H1 (cell line): ENCODE data around the gene CSNK1A1.

Source experiments
- CHD2 ChIP-seq: IDR thresholded peaks from 2 replicates; pipeline ENCODE4 v1.6.1; 2012; ENCODE audit warnings: low read length, improper control_type of control experiment
- EZH2 ChIP-seq: fragments of 200-600 bp; sonication (generic); IDR thresholded peaks from 2 replicates; pipeline ENCODE4 v1.7.1; 2012; ENCODE audit warnings: low read depth, mild to moderate bottlenecking, moderate library complexity, low read length, inconsistent platforms; ENCODE audit not compliant: severe bottlenecking
- MAX ChIP-seq: IDR thresholded peaks from 2 replicates; pipeline ENCODE4 v1.6.1; 2012; ENCODE audit warnings: inconsistent platforms
- NRF1 ChIP-seq: IDR thresholded peaks from 2 replicates; pipeline ENCODE4 v1.6.1; 2011; ENCODE audit warnings: mild to moderate bottlenecking, low read depth, low read length, improper control_type of control experiment
- POLR2A ChIP-seq, 2 experiments: IDR thresholded peaks; 1 replicate in 1 of 2; 2 replicates in 1 of 2; pipeline ENCODE4 v1.6.1; 2011; ENCODE audit warnings: low read depth in 2 of 2, low read length in 2 of 2, mild to moderate bottlenecking in 2 of 2; ENCODE audit errors: control extremely low read depth in 1 of 2
- POLR2AphosphoS5 ChIP-seq: IDR thresholded peaks from 2 replicates; pipeline ENCODE4 v1.6.1; 2011; ENCODE audit warnings: low read depth, low read length
- RAD21 ChIP-seq, 2 experiments: IDR thresholded peaks in 1 of 2; conservative IDR thresholded peaks in 1 of 2; 2 replicates each; pipeline ENCODE4 v1.6.1; 2011; ENCODE audit warnings: low read depth in 2 of 2, low read length in 2 of 2, improper control_type of control experiment in 1 of 2, inconsistent platforms in 1 of 2, mild to moderate bottlenecking in 1 of 2, moderate library complexity in 1 of 2
- RBBP5 ChIP-seq: IDR thresholded peaks from 2 replicates; pipeline ENCODE4 v1.7.1; 2012; ENCODE audit warnings: low read depth, mild to moderate bottlenecking, inconsistent platforms, low read length, moderate library complexity, borderline replicate concordance
- RNF2 ChIP-seq: fragments of 200-900, 300-1000 bp; sonication (generic); IDR thresholded peaks from 2 replicates; pipeline ENCODE4 v1.7.1; 2016; ENCODE audit warnings: borderline replicate concordance, low read depth, mild to moderate bottlenecking, antibody characterized with exemption, low read length; ENCODE audit not compliant: poor library complexity, severe bottlenecking; ENCODE audit errors: missing control alignments
- SP1 ChIP-seq: IDR thresholded peaks from 2 replicates; pipeline ENCODE4 v1.6.1; 2011; ENCODE audit warnings: low read depth, low read length
- SUZ12 ChIP-seq: fragments of 200-600 bp; sonication (generic); IDR thresholded peaks from 2 replicates; pipeline ENCODE4 v1.6.1; 2012; ENCODE audit warnings: mild to moderate bottlenecking, inconsistent platforms, low read length, moderate library complexity, mixed read lengths
- TEAD4 ChIP-seq: IDR thresholded peaks from 2 replicates; pipeline ENCODE4 v1.6.1; 2012; ENCODE audit warnings: low read depth, low read length, inconsistent platforms, mixed read lengths
- USF2 ChIP-seq: IDR thresholded peaks from 2 replicates; pipeline ENCODE4 v1.6.1; 2011; ENCODE audit warnings: low read length, improper control_type of control experiment
- TF ChIP-seq, protein P1 (sequence below), 3 experiments: IDR thresholded peaks; 1 replicate in 2 of 3; 2 replicates in 1 of 3; pipeline versions ENCODE4 v1.5.1 to v1.6.1; 2011; ENCODE audit warnings: low read length in 3 of 3, mild to moderate bottlenecking in 3 of 3, inconsistent platforms in 2 of 3, low read depth in 1 of 3, moderate library complexity in 1 of 3; ENCODE audit not compliant: insufficient read depth in 1 of 3; ENCODE audit errors: control extremely low read depth in 1 of 3

GRCh38 chr5:149495673-149496072 lies 55.6 kb downstream of the CSNK1A1 start:
- TF ChIP-seq, protein P1, sequence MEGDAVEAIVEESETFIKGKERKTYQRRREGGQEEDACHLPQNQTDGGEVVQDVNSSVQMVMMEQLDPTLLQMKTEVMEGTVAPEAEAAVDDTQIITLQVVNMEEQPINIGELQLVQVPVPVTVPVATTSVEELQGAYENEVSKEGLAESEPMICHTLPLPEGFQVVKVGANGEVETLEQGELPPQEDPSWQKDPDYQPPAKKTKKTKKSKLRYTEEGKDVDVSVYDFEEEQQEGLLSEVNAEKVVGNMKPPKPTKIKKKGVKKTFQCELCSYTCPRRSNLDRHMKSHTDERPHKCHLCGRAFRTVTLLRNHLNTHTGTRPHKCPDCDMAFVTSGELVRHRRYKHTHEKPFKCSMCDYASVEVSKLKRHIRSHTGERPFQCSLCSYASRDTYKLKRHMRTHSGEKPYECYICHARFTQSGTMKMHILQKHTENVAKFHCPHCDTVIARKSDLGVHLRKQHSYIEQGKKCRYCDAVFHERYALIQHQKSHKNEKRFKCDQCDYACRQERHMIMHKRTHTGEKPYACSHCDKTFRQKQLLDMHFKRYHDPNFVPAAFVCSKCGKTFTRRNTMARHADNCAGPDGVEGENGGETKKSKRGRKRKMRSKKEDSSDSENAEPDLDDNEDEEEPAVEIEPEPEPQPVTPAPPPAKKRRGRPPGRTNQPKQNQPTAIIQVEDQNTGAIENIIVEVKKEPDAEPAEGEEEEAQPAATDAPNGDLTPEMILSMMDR (IDR thresholded peaks at IDR 0.05; ENCODE audit: control extremely low read depth in 1 of 3, insufficient read depth in 1 of 3, low read depth in 1 of 3, low read length in 3 of 3): no peak
- TF ChIP-seq POLR2A (IDR thresholded peaks at IDR 0.05; ENCODE audit: control extremely low read depth in 1 of 2, low read depth in 2 of 2, low read length in 2 of 2): no peak
- TF ChIP-seq RBBP5: no peak
- no peak for TF ChIP-seq RNF2
- no peak for TF ChIP-seq EZH2
- TF ChIP-seq USF2: no peak
- TF ChIP-seq TEAD4: no peak
- no peak for TF ChIP-seq POLR2AphosphoS5
- no peak for TF ChIP-seq RAD21 (IDR thresholded peaks at IDR 0.05 in 1 of 2, conservative IDR thresholded peaks at IDR 0.05 in 1 of 2; ENCODE audit: low read depth in 2 of 2, low read length in 2 of 2)
- no peak for TF ChIP-seq MAX
- no peak for TF ChIP-seq SP1
- TF ChIP-seq SUZ12: no peak
- no peak for TF ChIP-seq CHD2
- no peak for TF ChIP-seq NRF1
